CD4-positive, alpha-beta memory T cell (primary cell): Measurements from ENCODE around the gene FANK1. TPM values are rescaled to one million over a fixed set of nuclear protein-coding genes. Genes with fewer than 3 reads are reported as not detected.
"Not testable (repeated sequence)": the region's sequence is repeated elsewhere in the genome, so short reads cannot be mapped to it uniquely, and the experiment has no call there.

Experiments used
- CTCF ChIA-PET: fragments of 350-600 bp; sonication (Branson Sonifier 250); formaldehyde crosslinking; loops from one replicate; lab custom pipeline; 2021; ENCODE audit warnings: inconsistent platforms; ENCODE audit not compliant: partially characterized antibody; lab: Charles Lee
- POLR2A ChIA-PET: fragments of 350-600 bp; sonication (Branson Sonifier 250); formaldehyde crosslinking; loops from one replicate; lab custom pipeline; 2021; ENCODE audit not compliant: partially characterized antibody; lab: Charles Lee
- DNase-seq, 5 donors: peaks; one replicate each; pipeline versions ENCODE4 v3.0.0 to v3.0.0-alpha.2; 2020 to 2022; ENCODE audit warnings: mixed read lengths in 1 of 5
- H3K27ac ChIP-seq: one replicate; pipeline ENCODE4 v1.7.0; 2013; ENCODE audit warnings: low read depth, low read length
- H3K27me3 ChIP-seq: 2 replicates; pipeline ENCODE4 v1.7.0; 2013; ENCODE audit warnings: mild to moderate bottlenecking, low read length, moderate library complexity; ENCODE audit not compliant: insufficient read depth
- H3K36me3 ChIP-seq: 2 replicates; pipeline ENCODE4 v1.7.0; 2013; ENCODE audit warnings: mild to moderate bottlenecking, low read length, moderate library complexity; ENCODE audit not compliant: insufficient read depth
- H3K4me1 ChIP-seq: 2 replicates; pipeline ENCODE4 v1.7.0; 2013; ENCODE audit warnings: mild to moderate bottlenecking, low read length, moderate library complexity; ENCODE audit not compliant: insufficient read depth
- H3K4me3 ChIP-seq, 2 donors: one replicate each; pipeline ENCODE4 v1.7.0; 2013; ENCODE audit warnings: low read length in 2 of 2, mild to moderate bottlenecking in 1 of 2
- H3K9me3 ChIP-seq, 2 donors: one replicate each; pipeline ENCODE4 v1.7.0; 2013; ENCODE audit warnings: low read length in 2 of 2, control low read depth in 1 of 2; ENCODE audit not compliant: control insufficient read depth in 1 of 2
- H3K27ac Mint-ChIP-seq, 7 donors: one replicate each; pipeline ENCODE4 v1.8.0; 2020 to 2021; ENCODE audit warnings: mixed read lengths in 7 of 7, mild to moderate bottlenecking in 6 of 7, inconsistent platforms in 3 of 7, moderate library complexity in 3 of 7
- H3K27me3 Mint-ChIP-seq, 2 donors: one replicate each; pipeline ENCODE4 v1.8.0; 2020 to 2021; ENCODE audit warnings: mixed read lengths in 2 of 2
- H3K36me3 Mint-ChIP-seq, 2 donors: one replicate each; pipeline ENCODE4 v1.8.0; 2020 to 2021; ENCODE audit warnings: mixed read lengths in 2 of 2, inconsistent platforms in 1 of 2, mild to moderate bottlenecking in 1 of 2
- H3K4me1 Mint-ChIP-seq, 4 donors: one replicate each; pipeline ENCODE4 v1.8.0; 2020 to 2021; ENCODE audit warnings: mixed read lengths in 4 of 4, mild to moderate bottlenecking in 1 of 4
- H3K4me3 Mint-ChIP-seq, 8 donors: one replicate each; pipeline ENCODE4 v1.8.0; 2020 to 2021; ENCODE audit warnings: mixed read lengths in 8 of 8, mild to moderate bottlenecking in 7 of 8, moderate library complexity in 6 of 8, inconsistent platforms in 3 of 8
- H3K9me3 Mint-ChIP-seq, 8 donors: one replicate each; pipeline ENCODE4 v1.8.0; 2020 to 2021; ENCODE audit warnings: mixed read lengths in 8 of 8, mild to moderate bottlenecking in 5 of 8, inconsistent platforms in 3 of 8, moderate library complexity in 1 of 8
- intact Hi-C: fragments of 100-400 bp; cut with micrococcal nuclease; formaldehyde crosslinking; loops from one replicate; pipeline ENCODE4 v1.15.1; 2023
- polyA plus RNA-seq, 2 donors: library from polyadenylated mRNA; unstranded; fragments of 300-500 nt; fragmentation: Illumina TruSeq; gene quantifications; one replicate each; pipeline ENCODE4 v1.2.3, GENCODE V29; 2021
- total RNA-seq, 2 experiments: library from RNA; stranded (reverse); gene quantifications; one replicate each; pipeline ENCODE4 v1.2.3, GENCODE V29; 2021

The FANK1 gene
- total and polyA plus RNA-seq, 4 experiments from 2014 or later: 0.72 to 0.99 TPM; not detected in 2

DNA sequence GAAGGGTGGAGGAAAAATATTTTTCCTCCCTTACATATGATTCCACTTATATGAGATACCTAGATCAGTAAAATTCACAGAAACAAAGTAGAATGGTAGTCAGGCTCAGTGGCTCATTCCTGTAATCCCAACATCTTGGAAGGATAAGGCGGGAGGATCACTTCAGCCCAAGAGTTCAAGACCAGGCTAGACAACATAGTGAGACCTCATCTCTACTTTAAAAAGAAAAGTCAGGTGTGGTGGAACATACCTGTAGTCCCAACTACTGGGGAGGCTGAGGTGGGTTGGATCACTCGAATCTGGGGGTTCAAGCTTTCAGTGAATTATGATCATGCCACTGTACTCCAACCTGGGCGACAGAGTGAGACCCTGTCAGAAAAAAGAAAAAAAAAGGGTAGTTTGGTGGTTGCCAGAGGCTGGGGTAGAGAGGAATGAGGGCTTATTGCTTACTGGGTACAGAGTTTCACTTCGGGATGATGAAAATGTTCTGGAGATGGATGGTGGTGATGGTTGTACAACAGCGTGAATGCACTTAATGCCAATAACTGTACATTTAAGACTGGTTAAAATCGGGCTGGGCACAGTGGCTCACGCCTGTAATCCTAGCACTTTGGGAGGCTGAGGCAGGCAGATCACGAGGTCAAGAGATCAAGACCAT, 21.5 kb downstream of the FANK1 start:
- CTCF ChIA-PET, H3K9me3 Mint-ChIP-seq, H3K36me3 ChIP-seq, DNase-seq, intact Hi-C loops, H3K4me3 Mint-ChIP-seq, H3K27me3 Mint-ChIP-seq, H3K27ac Mint-ChIP-seq, H3K27ac ChIP-seq, H3K9me3 ChIP-seq, POLR2A ChIA-PET, H3K27me3 ChIP-seq, H3K4me1 ChIP-seq, H3K4me3 ChIP-seq, H3K36me3 Mint-ChIP-seq, H3K4me1 Mint-ChIP-seq: not testable (repeated sequence)

DNA sequence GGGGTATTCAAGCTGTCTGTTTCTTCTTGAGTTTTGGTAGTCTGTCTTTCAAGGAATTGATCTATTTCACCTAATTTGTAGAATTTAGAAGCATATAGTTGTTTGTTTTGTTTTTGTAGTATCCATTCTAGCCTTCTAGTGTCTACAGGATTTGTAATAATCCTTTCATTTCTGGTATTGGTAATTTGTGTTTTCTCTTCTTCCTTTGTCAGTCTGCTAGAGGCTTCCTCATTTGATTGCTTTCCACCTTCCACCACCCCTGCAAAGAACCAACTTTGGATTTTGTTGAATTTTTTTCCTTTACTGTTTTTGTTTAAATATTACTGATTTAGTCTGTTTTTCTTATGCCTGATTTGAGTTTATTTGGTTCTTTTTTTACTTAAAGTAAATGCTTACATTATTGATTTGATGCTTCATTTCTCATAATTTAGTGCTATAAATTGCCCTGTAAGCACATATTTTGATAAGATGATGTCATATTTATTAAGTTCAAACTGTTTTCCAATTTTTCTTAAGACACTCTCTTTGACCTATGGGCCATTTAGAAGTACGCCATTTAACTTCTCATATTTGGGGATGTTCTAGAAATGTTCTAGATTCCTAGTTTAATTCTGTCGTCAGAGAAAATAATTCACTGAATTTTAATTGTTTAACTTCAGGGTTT, 25.4 kb downstream of the FANK1 start:
- intact Hi-C loops, H3K9me3 Mint-ChIP-seq, H3K4me1 Mint-ChIP-seq, H3K27ac ChIP-seq, H3K27me3 ChIP-seq, POLR2A ChIA-PET, H3K4me1 ChIP-seq, H3K36me3 Mint-ChIP-seq, H3K9me3 ChIP-seq, H3K4me3 Mint-ChIP-seq, H3K27me3 Mint-ChIP-seq, CTCF ChIA-PET, DNase-seq, H3K36me3 ChIP-seq, H3K4me3 ChIP-seq: not testable (repeated sequence)
- peak overlapping the region in 1 of 7 donors; percentile 23 for H3K27ac Mint-ChIP-seq

DNA sequence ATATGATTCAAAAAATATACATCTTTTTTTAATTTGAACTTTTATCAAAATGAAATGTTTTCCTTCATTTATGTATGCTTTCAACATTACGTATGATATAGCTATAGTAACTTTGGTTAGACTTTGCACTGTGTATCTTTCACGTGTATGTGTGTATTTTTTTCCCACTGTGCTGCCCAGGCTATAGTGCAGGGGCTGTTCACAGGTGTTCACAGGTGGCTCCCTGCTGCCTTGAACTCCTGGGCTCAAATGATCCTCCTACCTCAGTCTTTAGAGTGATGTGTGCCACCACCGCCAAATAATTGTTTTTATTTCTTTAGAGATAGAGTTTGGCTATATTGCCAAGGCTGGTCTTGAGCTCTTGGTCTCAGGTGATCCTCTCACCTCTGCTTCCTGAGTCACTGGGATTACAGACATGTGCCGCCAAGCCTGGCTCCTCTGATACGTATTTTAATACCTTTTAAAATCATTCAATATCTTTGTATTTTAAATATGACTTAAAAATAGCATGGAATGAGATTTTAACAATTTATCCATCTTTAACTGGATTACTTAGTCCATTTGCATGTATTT, 29.0 kb downstream of the FANK1 start:
- ChIA-PET POLR2A (no interaction called here), CTCF (no interaction called here)
- Histone ChIP-seq H3K4me1 (no peaks in the 10 kb centered on the region), H3K9me3 (no peaks in the 10 kb centered on the region), H3K4me3 (no peak overlapping the region), H3K27me3 (no peaks in the 10 kb centered on the region), H3K36me3 (no peaks in the 10 kb centered on the region), H3K27ac (no peak overlapping the region)
- intact Hi-C loops: no loop called here
- peaks cover 0 to 3% (median 0%) of the 10 kb centered on the region in 8 donors for H3K9me3 Mint-ChIP-seq
- H3K4me3 Mint-ChIP-seq: no peak overlapping the region
- H3K27me3 Mint-ChIP-seq: no peaks in the 10 kb centered on the region
- H3K27ac Mint-ChIP-seq: no peak overlapping the region
- no peaks in the 10 kb centered on the region for H3K36me3 Mint-ChIP-seq
- no peak for DNase-seq
- H3K4me1 Mint-ChIP-seq: peaks cover 0 to 2% (median 0%) of the 10 kb centered on the region in 4 donors

DNA sequence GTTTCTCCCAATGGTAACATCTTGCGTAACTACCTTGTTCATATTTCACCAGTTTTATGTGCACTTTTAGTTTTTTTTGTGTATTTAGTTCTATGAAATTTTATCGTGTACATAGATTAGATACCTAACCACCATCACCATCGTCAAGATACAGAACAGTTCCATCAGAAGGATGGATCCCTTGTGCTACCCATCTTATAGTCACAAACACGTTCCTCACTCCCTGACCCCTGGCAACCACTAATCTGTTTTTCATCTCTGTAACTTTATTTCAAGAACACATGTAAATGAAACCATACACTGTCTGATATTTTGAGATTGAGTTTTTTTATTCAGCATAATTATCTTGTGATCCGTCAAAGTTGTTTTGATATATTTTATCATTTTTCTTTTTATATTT, 29.9 kb downstream of the FANK1 start:
- peaks cover 0 to 3% (median 0%) of the 10 kb centered on the region in 8 donors for H3K9me3 Mint-ChIP-seq
- Histone ChIP-seq H3K4me1 (no peaks in the 10 kb centered on the region), H3K27ac (no peak overlapping the region), H3K4me3 (no peak overlapping the region), H3K36me3 (no peaks in the 10 kb centered on the region), H3K27me3 (no peaks in the 10 kb centered on the region), H3K9me3 (no peaks in the 10 kb centered on the region)
- no peak overlapping the region for H3K4me3 Mint-ChIP-seq
- no peak for DNase-seq
- H3K36me3 Mint-ChIP-seq: no peaks in the 10 kb centered on the region
- ChIA-PET CTCF (no interaction called here), POLR2A (no interaction called here)
- peaks cover 1 to 4% of the 10 kb centered on the region in 2 donors for H3K27me3 Mint-ChIP-seq
- H3K27ac Mint-ChIP-seq: no peak overlapping the region
- peaks cover 0 to 2% (median 0%) of the 10 kb centered on the region in 4 donors for H3K4me1 Mint-ChIP-seq
- intact Hi-C loops: no loop called here

DNA sequence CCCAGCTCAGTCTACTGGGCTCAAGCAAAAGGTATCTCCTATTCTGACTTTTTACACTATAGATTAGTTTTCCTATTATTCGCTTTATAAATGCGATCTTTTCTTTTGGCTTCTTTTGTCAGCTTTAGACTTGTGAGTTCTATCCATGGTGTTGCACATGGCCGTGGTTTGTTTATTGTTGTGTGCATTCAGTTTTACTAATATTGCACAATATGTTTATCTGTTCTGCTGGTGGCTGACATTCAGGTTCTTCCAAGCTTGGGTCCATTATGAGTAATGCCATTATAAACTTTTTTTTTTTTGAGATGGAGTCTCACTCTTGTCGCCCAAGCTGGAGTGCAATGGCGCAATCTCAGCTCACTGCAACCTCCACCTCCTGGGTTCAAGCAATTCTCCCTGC, 30.9 kb downstream of the FANK1 start:
- H3K27ac Mint-ChIP-seq, H3K9me3 ChIP-seq, DNase-seq, H3K27me3 ChIP-seq, H3K4me1 Mint-ChIP-seq, CTCF ChIA-PET, H3K4me3 Mint-ChIP-seq, H3K36me3 ChIP-seq, H3K9me3 Mint-ChIP-seq, POLR2A ChIA-PET, H3K4me3 ChIP-seq, H3K4me1 ChIP-seq, H3K27ac ChIP-seq, H3K36me3 Mint-ChIP-seq, intact Hi-C loops, H3K27me3 Mint-ChIP-seq: not testable (repeated sequence)

DNA sequence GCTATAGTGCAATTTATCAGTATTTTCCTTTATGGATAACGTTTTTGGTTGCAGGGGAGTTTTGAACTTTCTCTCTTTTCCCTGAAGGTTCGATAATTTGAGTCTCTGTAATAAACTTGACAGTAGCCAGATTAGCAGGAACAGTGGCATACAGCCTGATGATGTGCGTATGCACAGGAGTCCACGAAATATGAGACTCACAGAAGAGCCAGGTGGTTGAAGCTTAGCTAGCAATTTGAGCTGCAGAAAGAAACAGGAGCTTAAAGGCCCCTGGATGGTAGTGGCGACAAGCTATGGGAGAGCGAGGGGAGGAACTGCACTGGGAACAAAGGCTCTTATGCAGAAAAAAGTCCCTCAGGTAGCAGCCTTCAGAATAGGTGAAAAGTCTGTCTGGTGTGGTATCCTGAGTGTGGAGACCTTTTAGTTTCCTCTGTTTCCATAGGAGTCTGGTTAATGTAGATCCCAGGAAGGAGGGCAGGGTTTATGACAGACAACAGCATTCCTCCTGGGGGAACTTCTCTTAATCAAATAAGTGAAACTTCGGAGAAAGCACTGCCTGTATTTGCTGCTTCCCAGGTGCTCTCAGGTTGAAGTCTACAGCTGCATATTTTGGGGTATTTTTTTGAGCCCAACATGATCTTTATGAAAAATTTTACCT, 32.7 kb downstream of the FANK1 start:
- POLR2A ChIA-PET: no interaction called here
- Histone ChIP-seq H3K4me3 (no peak overlapping the region), H3K4me1 (no peaks in the 10 kb centered on the region), H3K36me3 (no peaks in the 10 kb centered on the region), H3K27ac (no peak overlapping the region), H3K27me3 (no peaks in the 10 kb centered on the region), H3K9me3 (no peaks in the 10 kb centered on the region)
- H3K27ac Mint-ChIP-seq: no peak overlapping the region
- CTCF ChIA-PET: no interaction called here
- no peak overlapping the region for H3K4me3 Mint-ChIP-seq
- peaks cover 0 to 5% (median 0%) of the 10 kb centered on the region in 8 donors for H3K9me3 Mint-ChIP-seq
- DNase-seq: no peak
- H3K27me3 Mint-ChIP-seq: peaks cover 9 to 17% of the 10 kb centered on the region in 2 donors
- H3K36me3 Mint-ChIP-seq: no peaks in the 10 kb centered on the region
- intact Hi-C loops: no loop called here
- no peaks in the 10 kb centered on the region for H3K4me1 Mint-ChIP-seq

DNA sequence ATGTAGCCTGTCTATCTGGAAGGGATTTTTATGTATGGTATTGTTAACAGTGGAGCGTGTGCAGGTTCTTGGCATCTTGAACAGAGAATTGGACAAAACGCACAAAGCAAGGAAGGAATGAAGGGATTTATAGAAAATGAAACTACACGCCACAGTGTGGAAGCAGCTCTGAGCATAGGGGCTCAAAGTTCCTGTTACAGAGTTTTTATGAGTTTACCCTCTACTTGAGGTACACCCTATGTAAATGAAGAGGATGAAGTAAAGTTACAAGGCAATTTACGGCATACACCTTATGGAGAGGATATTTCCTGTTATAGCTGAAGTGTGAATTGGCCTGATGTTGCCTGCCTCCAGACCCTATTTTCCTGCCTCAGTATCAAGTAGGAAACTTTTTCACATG, 33.3 kb downstream of the FANK1 start:
- Histone ChIP-seq H3K36me3 (no peaks in the 10 kb centered on the region), H3K4me3 (no peak overlapping the region), H3K9me3 (no peaks in the 10 kb centered on the region), H3K4me1 (no peaks in the 10 kb centered on the region), H3K27ac (no peak overlapping the region), H3K27me3 (no peaks in the 10 kb centered on the region)
- no peak for DNase-seq
- Mint-ChIP-seq H3K36me3 (no peaks in the 10 kb centered on the region), H3K27ac (no peak overlapping the region), H3K4me1 (no peaks in the 10 kb centered on the region), H3K4me3 (no peak overlapping the region), H3K9me3 (peaks cover 0 to 5% (median 0%) of the 10 kb centered on the region in 8 donors), H3K27me3 (peaks cover 12 to 21% of the 10 kb centered on the region in 2 donors)
- intact Hi-C loops: no loop called here
- ChIA-PET CTCF (no interaction called here), POLR2A (no interaction called here)
